OCI-LY3 (cell line): ENCODE measurements around the gene ZBTB49.

Experiments used
- H2AFZ ChIP-seq: fragments of 200-600, 300-600 bp; shearing (Covaris generic); 2 replicates; pipeline ENCODE4 v1.6.0; 2014; ENCODE audit warnings: antibody characterized with exemption, low read depth, low read length
- H3K27ac ChIP-seq: fragments of 200-600, 300-600 bp; sonication (generic); 2 replicates; pipeline ENCODE4 v1.5.1; 2014; ENCODE audit warnings: mild to moderate bottlenecking, low read length, moderate library complexity, mixed read lengths
- H3K27me3 ChIP-seq: fragments of 200-600, 300-600 bp; sonication (generic); 2 replicates; pipeline ENCODE4 v1.6.1; 2014; ENCODE audit warnings: low read depth, low read length, mixed read lengths
- H3K36me3 ChIP-seq: fragments of 200-600, 300-600 bp; sonication (generic); replicated peaks from 2 replicates; pipeline ENCODE3; 2014; ENCODE audit warnings: low read depth, low read length, mixed read lengths
- H3K4me1 ChIP-seq: fragments of 300-600, 200-600 bp; sonication (generic); 2 replicates; pipeline ENCODE4 v1.6.1; 2014; ENCODE audit warnings: low read length, mixed read lengths
- H3K4me2 ChIP-seq: fragments of 200-600, 300-600 bp; sonication (generic); 2 replicates; pipeline ENCODE4 v1.6.1; 2014; ENCODE audit warnings: low read length, mixed read lengths
- H3K4me3 ChIP-seq: fragments of 300-600, 200-600 bp; sonication (generic); 2 replicates; pipeline ENCODE4 v1.5.1; 2014; ENCODE audit warnings: antibody characterized with exemption, mild to moderate bottlenecking, low read length, moderate library complexity
- H3K79me2 ChIP-seq: fragments of 300-600, 200-600 bp; shearing (Covaris generic); 2 replicates; pipeline ENCODE4 v1.6.1; 2014; ENCODE audit warnings: mild to moderate bottlenecking, low read length, mixed read lengths
- H3K9ac ChIP-seq: fragments of 300-600, 200-600 bp; shearing (Covaris generic); 2 replicates; pipeline ENCODE4 v1.6.0; 2014; ENCODE audit warnings: mild to moderate bottlenecking, low read length, moderate library complexity
- H3K9me3 ChIP-seq: fragments of 200-600, 300-600 bp; shearing (Covaris generic); 2 replicates; pipeline ENCODE4 v1.6.1; 2014; ENCODE audit warnings: low read length, mixed read lengths; ENCODE audit not compliant: insufficient read depth
- H4K20me1 ChIP-seq: fragments of 200-600, 300-600 bp; sonication (generic); 2 replicates; pipeline ENCODE4 v1.6.1; 2016; ENCODE audit warnings: low read length, mixed read lengths; ENCODE audit not compliant: insufficient read depth
- CTCF ChIP-seq: fragments of 200-600, 300-600 bp; sonication (generic); IDR thresholded peaks from 2 replicates; pipeline ENCODE4 v1.5.1; 2014; ENCODE audit warnings: antibody characterized with exemption, low read length, low read depth
- EZH2phosphoT487 ChIP-seq: fragments of 200-600 bp; shearing (Covaris generic); IDR thresholded peaks from 2 replicates; pipeline ENCODE4 v1.6.1; 2018; ENCODE audit warnings: antibody characterized with exemption, mixed run types, low read depth

ZBTB49 gene

GRCh38 chr4:4289055-4289454 lies 996 bp upstream of the ZBTB49 start:
- Histone ChIP-seq H4K20me1 (peaks cover 11% of the 10 kb centered on the region), H3K79me2 (peaks cover 98% of the 10 kb centered on the region), H3K27ac (peak overlapping the region; percentile 39), H3K36me3 (peaks cover 38% of the 10 kb centered on the region), H3K4me2 (peak overlapping the region; percentile 96), H3K27me3 (no peaks in the 10 kb centered on the region), H3K4me3 (peak overlapping the region; percentile 93), H2AFZ (no peak overlapping the region), H3K9me3 (no peaks in the 10 kb centered on the region), H3K9ac (peak overlapping the region; percentile 91), H3K4me1 (peaks cover 21% of the 10 kb centered on the region)
- TF ChIP-seq EZH2phosphoT487 = no peak
- TF ChIP-seq CTCF = no peak

- Histone ChIP-seq H2AFZ (no peak overlapping the region), H3K36me3 (peaks cover 34% of the 10 kb centered on the region), H3K27ac (peak overlapping the region; percentile 39), H3K4me1 (peaks cover 21% of the 10 kb centered on the region), H3K79me2 (peaks cover 95% of the 10 kb centered on the region), H3K9ac (peak overlapping the region; percentile 91), H3K4me3 (peak overlapping the region; percentile 93), H3K4me2 (peak overlapping the region; percentile 96), H3K27me3 (no peaks in the 10 kb centered on the region), H4K20me1 (peaks cover 11% of the 10 kb centered on the region), H3K9me3 (no peaks in the 10 kb centered on the region)
- TF ChIP-seq CTCF = no peak
- TF ChIP-seq EZH2phosphoT487 = no peak
Measured at GRCh38 chr4:4289597-4289940, 482 bp upstream of the ZBTB49 start.

- no peak overlapping the region for H3K4me2 ChIP-seq
- no peaks in the 10 kb centered on the region for H3K9me3 ChIP-seq
- no peak overlapping the region for H3K9ac ChIP-seq
- peaks cover 91% of the 10 kb centered on the region for H3K79me2 ChIP-seq
- H3K27ac ChIP-seq = no peak overlapping the region
- H3K4me3 ChIP-seq = no peak overlapping the region
- TF ChIP-seq CTCF (no peak), EZH2phosphoT487 (no peak)
- no peaks in the 10 kb centered on the region for H3K27me3 ChIP-seq
- H2AFZ ChIP-seq = no peak overlapping the region
- peaks cover 14% of the 10 kb centered on the region for H3K4me1 ChIP-seq
- peaks cover 20% of the 10 kb centered on the region for H3K36me3 ChIP-seq
- peaks cover 6% of the 10 kb centered on the region for H4K20me1 ChIP-seq
Measured at GRCh38 chr4:4293279-4293678, 3.2 kb downstream of the ZBTB49 start.

GRCh38 chr4:4296283-4296846 lies 6.3 kb downstream of the ZBTB49 start:
- Histone ChIP-seq H3K9me3 (no peaks in the 10 kb centered on the region), H3K4me1 (peaks cover 1% of the 10 kb centered on the region), H4K20me1 (no peaks in the 10 kb centered on the region), H3K4me2 (no peak overlapping the region), H2AFZ (no peak overlapping the region), H3K36me3 (peaks cover 24% of the 10 kb centered on the region), H3K27ac (no peak overlapping the region), H3K79me2 (peaks cover 66% of the 10 kb centered on the region), H3K4me3 (no peak overlapping the region), H3K9ac (no peak overlapping the region), H3K27me3 (no peaks in the 10 kb centered on the region)
- TF ChIP-seq EZH2phosphoT487 (no peak), CTCF (no peak)
